ENCODE results near the gene MFAP2. TPM values are rescaled to one million over a fixed set of nuclear protein-coding genes. Genes with fewer than 3 reads are reported as not detected.
"Not testable (repeated sequence)": the region's sequence is repeated elsewhere in the genome, so short reads cannot be mapped to it uniquely, and the experiment has no call there.

Gene MFAP2
- total RNA-seq, 1 donor from 2014 or later: 0.45 TPM

DNA sequence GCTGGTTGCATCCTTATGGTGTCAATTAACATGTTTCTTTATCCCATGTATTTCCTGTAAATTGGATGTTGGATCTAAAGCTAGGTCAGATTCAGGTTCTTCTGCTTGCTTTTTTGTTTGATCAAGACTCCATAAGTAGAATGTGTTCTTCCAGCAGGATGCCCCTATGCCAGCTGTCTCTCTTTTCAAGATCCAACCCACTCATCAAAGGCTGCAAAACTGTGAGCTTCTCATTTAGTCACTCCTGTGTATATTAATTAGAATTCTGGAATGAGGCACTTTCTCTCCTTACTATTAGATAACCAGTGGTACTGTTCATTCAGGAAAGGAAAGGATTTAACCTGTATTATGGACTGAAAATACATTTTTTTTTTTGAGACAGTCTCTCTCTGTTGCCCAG lies 46.5 kb downstream of the MFAP2 start:
- not testable (repeated sequence) for DNase-seq (ENCODE audit: low spot score); ATAC-seq

DNA sequence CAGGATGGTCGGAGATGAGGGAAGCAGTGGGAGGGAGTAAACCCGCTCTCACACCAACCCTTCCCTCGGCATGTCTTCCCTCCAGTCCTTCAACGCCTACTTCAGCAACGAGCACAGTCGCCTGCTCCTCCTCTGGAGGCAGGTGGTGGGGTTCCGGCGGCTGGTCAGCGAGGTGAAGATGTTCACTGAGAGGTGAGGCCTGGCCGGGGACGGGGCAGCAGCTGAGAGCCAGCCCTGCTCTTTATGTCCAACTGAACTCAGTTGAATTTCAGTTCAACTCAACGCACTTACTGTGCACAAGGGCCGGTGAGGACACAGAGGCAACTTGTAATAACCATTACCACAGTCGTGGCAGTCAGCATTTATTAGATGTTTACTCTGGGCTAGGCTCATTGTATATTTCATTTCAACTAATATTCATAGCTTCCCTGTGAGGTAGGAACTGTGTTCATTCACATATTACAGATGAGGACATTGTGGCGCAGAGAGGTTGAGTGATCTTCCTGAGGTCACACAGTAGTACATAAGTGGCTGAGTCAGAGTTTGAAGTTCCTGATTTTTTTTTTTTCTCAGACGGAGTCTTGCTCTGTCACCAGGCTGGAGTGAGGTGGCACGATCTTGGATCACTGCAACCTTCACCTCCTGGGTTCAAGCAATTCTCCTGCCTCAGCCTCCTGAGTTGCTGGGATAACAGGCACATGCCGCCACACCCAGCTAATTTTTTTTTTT lies 49.0 kb downstream of the MFAP2 start:
- not testable (repeated sequence) for ATAC-seq; DNase-seq (ENCODE audit: low spot score)

DNA sequence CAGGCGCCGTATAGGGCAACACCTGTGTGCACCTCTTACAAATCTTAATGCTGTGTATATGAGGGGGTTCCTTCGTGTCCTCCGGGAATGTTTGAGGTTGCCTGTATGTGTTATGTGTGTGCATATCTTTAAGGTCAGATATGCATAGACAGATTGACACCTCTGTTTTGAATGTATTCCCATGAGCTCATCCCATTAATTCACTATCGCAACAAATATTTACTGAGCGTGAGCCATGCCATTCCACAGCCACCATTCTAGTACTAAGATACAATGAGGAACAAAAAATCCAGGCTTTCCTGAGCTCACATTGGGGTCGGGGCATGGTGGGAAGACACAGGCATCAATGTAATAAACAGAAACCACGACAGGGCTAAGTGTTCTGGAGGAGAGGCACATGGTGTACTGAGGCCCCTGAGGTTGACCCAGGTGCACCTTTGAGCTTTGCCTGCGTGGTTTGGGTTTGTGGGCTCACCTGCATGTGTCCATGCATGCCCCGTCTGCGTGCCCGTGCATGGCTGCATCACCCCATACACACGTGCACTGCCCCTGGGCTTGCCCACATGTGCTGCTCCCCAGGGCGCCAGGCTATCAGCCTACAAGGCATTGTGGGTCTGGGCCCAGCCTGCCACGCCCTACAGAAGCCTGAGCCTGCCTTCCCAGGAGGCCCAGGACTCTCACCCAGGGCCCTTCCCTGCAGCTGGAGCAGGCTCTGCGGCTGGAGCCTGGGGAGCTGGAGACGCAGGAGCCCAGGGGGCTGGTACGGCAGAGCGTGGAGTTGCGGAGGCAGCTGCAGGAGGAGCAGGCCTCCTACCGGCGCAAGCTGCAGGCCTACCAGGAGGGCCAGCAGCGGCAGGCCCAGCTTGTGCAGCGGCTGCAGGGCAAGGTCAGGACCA lies 51.0 kb downstream of the MFAP2 start:
- ATAC-seq: peak; percentile 30
- not testable (repeated sequence) for DNase-seq (ENCODE audit: low spot score)

DNA sequence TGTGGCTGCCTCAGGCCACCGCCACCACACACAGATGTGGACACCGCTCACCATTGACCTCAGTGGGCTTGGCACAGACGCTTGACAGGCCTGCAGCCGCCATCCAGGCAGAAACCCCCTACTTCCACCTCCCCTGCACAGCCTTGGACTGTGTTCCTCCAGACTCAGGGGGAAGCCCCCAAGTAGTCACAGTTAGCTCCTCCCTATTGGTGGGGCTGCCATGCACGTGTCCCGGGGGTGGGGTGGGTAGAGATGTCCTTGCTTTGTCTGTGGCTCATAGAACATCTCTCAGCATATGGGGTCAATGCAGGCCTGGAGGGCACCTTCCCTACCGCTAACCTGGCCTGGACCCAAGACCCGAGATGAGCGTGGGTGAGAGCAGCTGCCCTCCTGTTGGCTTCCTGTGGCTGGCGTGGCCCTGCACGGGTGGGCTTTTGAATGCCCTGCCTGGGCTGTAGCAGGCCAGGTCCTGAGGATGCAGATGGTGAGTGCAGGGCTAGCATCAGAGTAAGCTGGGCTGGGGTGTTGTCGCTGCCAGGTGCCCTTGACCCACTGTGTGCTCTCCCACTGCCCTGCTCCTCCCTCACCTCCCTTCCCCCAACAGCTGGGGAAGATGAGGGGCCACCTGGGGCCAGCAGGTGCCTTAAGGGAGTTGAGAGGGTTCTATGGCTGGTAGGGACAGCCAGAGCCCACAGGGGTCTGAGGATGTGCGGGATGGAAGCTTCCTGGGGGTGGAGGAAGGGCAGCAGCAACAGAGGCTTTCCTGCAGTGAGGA lies 52.5 kb downstream of the MFAP2 start:
- DNase-seq (ENCODE audit: low spot score) (no peak), ATAC-seq (no peak)

DNA sequence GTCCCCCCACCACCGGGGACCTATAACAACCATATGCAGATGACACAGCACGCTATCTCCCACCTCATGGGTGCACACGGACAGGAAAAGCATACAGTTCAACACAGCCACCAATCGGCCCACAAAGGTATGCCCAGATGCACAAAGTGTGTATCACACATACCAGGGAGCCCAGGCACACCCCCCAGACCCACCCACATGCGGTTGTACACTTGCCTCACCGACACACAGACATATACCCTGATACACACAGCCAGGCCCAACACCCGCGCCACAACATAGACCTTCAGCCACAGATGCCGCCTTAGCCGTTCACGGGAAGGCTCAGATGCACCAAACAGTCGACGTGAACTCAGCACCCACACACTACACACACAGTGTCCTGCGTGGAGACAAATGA lies 53.2 kb downstream of the MFAP2 start:
- no peak for DNase-seq (ENCODE audit: low spot score)

DNA sequence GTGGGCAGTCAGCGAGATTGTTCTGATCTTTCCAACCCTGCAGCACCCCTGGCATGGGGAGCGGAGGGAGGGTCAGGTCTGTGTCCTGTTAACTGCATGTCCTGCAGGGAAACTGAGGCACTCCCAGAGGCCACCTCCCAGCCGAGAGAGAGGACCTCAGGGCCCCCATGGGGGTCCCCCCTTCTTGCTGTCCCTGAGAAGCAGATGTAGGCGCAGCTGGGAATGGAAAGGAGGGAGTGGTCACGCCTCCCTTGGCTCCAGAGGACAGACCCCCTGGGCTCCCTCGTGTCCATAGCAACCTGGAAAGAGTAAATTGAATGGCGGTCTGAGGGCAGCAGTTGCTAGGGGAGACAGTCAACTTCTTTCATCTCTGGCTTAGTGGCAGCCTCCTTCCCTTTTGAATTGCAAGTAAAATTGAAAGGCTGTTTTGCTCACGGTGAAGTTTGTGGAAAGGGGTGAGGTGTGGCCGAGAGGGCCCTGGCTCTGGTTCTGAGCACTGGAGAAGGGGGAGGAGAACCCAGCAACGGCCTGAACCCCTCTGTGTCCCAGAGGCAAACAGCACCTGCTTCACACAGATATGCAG lies 53.8 kb downstream of the MFAP2 start:
- ATAC-seq (no peak), DNase-seq (ENCODE audit: low spot score) (no peak)

More for the DNA sequence above, 53.2 kb downstream of the MFAP2 start:
- ATAC-seq: no peak

DNA sequence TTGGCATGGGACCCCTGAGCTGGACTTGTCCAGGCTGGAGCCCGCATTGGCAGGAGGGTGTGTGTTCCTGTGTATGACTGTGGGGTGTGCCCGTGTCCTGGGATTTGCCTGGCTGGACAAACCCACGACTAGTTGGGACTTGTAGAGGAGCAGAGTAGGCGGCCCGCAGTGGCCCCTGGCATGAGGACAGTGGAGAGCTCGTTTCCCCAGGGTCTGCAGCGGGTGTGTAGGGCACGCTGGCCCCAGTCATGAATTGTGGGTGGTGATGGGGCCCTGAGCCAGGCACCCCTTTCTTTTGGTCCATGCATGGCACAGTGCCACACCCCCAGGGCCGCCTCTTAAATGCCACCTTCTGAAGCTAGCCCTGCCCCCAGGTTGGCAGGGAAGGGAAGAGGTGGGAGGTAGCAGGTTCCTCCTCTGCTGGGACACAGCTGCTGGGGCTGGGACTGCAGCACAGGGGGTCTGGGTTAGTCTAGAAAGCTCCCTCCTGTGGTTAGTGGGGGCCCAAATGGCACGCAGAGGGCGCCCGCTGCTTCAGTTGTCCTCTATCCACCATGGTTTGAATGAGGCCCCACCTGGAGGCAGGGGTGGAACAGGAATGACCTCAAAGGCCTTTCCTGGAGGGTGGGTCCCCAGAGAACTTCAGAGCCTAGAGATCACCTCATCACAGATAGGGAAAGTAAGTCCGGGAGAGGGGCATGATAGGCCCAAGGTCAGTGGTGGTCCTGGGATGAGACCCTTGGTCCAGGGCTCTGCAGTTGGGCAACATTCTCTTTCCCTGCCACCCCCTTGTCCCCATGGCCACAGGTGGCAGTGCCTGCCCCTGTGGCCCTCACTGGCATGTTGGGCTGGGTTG lies 54.6 kb downstream of the MFAP2 start:
- DNase-seq (ENCODE audit: low spot score) (no peak), ATAC-seq (no peak)

DNA sequence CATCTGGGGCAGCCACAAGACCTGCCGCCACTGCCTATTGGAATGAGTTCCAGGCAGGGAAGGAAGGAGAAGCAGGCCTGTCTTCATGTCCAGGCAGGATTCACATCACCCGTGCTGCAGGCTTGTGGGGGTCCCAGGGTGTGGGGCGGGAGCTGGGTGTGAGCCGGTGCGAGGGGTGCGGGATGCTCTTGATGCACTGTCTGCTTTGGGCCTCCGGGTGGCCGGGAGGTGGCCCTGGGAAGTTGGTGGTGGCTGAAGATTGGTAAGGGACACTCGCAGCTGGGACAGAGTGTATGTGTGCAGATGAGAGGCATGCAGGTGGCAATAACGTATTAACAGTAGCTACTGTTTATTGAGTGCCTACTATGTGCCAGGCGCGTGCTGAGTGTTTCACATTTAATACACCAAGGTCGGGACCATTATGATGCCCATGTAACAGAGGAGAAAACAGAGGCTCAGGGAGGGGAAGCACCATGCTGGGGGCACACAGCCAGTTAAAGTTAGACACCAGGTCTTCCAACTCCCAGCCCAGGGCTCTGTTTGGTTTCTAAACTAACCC lies 55.4 kb downstream of the MFAP2 start:
- no peak for DNase-seq (ENCODE audit: low spot score)
- no peak for ATAC-seq

Other genes starting within 250 kb of the MFAP2 start
- gene RNU1-4, start 240.1 kb downstream of the MFAP2 start, total RNA-seq: 1,159 TPM
- 1,159 TPM for gene RNU1-2, start 84.6 kb downstream of the MFAP2 start, total RNA-seq
- 11.8 TPM for gene CROCC, start 58.7 kb downstream of the MFAP2 start, total RNA-seq
- gene ATP13A2, start 31.3 kb upstream of the MFAP2 start, total RNA-seq: 10.3 TPM
- gene SDHB, start 73.4 kb upstream of the MFAP2 start, total RNA-seq: 140 TPM
- gene PADI2, start 138.8 kb upstream of the MFAP2 start, total RNA-seq: 0.40 TPM
- not detected for gene PADI1, start 224.5 kb upstream of the MFAP2 start, total RNA-seq

Measured in left lobe of liver (tissue), 2 donors.